HepG2 (cell line): ENCODE data around the gene MLLT10. TPM values are rescaled to one million over a fixed set of nuclear protein-coding genes. Genes with fewer than 3 reads are reported as not detected.

ENCODE experiments used
- AGO2 ChIP-seq: fragments of 200-400 bp; formaldehyde crosslinking; optimal IDR thresholded peaks from 2 replicates; pipeline ENCODE3; 2017; ENCODE audit warnings: mild to moderate bottlenecking, low read depth, low read length, moderate library complexity
- EP300 ChIP-seq, 3 experiments: sonication (generic) in 1 of 3; formaldehyde crosslinking in 1 of 3; IDR thresholded peaks; 2 replicates each; pipeline versions ENCODE4 v1.5.1 to v1.6.1; 2011 to 2020; ENCODE audit warnings: low read depth in 2 of 3, low read length in 2 of 3, borderline replicate concordance in 1 of 3, improper control_type of control experiment in 1 of 3, mild to moderate bottlenecking in 1 of 3, missing genetic modification reagents in 1 of 3, moderate library complexity in 1 of 3
- FOXC1 ChIP-seq: sonication (generic); formaldehyde crosslinking; IDR thresholded peaks from 2 replicates; pipeline ENCODE4 v1.8.0; 2022; ENCODE audit warnings: mild to moderate bottlenecking, missing genetic modification reagents, borderline replicate concordance
- GTF2F1 ChIP-seq: fragments of 150-350 bp; IDR thresholded peaks from 2 replicates; pipeline ENCODE4 v1.6.1; 2014; ENCODE audit warnings: low read length
- MIER3 ChIP-seq: IDR thresholded peaks from 2 replicates; pipeline ENCODE4 v1.6.1; 2016; ENCODE audit warnings: missing compliant biosample characterization, borderline replicate concordance
- MYNN ChIP-seq: sonication (generic); formaldehyde crosslinking; IDR thresholded peaks from 2 replicates; pipeline ENCODE4 v1.4.0; 2020; ENCODE audit warnings: mild to moderate bottlenecking, low read depth, missing genetic modification reagents
- ZFY ChIP-seq: sonication (generic); formaldehyde crosslinking; IDR thresholded peaks from 2 replicates; pipeline ENCODE4 v1.4.0; 2020; ENCODE audit warnings: missing genetic modification reagents
- ZNF749 ChIP-seq: sonication (generic); formaldehyde crosslinking; IDR thresholded peaks from 2 replicates; pipeline ENCODE4 v1.8.0; 2022; ENCODE audit warnings: mild to moderate bottlenecking, missing genetic modification reagents, moderate library complexity, borderline replicate concordance
- polyA plus RNA-seq, 8 experiments: library from polyadenylated mRNA; depleted of rRNA in 3 of 8; stranded (reverse) in 7 of 8; unstranded in 1 of 8; fragments of >200 nt; fragmentation: Illumina TruSeq in 4 of 8; extraction: Trizol in 4 of 8; gene quantifications; 2 replicates each; pipeline versions ENCODE4 v1.2.1 to v1.2.3, GENCODE V29; 2011 to 2016; ENCODE audit warnings: low read depth in 4 of 8, missing spikeins in 1 of 8, mixed read lengths in 1 of 8; ENCODE audit not compliant: insufficient read depth in 1 of 8
- total RNA-seq, 5 experiments: library from RNA; depleted of rRNA; stranded (reverse); fragments of >200 nt; fragmentation: Illumina TruSeq; extraction: Trizol; gene quantifications; 2 replicates each; pipeline ENCODE4 v1.2.3, GENCODE V29; 2016; ENCODE audit warnings: low read depth in 1 of 5
- TF ChIP-seq, protein P1 (sequence below), 2 experiments: sonication (generic) in 1 of 2; formaldehyde crosslinking in 1 of 2; IDR thresholded peaks; 2 replicates each; pipeline versions ENCODE4 v1.6.1 to v1.9.0; 2014 to 2022; ENCODE audit warnings: antibody characterized with exemption in 1 of 2, borderline replicate concordance in 1 of 2, inconsistent platforms in 1 of 2, low read depth in 1 of 2, missing genetic modification reagents in 1 of 2
- TF ChIP-seq, protein P2 (sequence below): sonication (generic); formaldehyde crosslinking; IDR thresholded peaks from 2 replicates; pipeline ENCODE4 v1.5.1; 2020; ENCODE audit warnings: missing genetic modification reagents, mild to moderate bottlenecking, borderline replicate concordance
- TF ChIP-seq, protein P3 (sequence below): sonication (generic); formaldehyde crosslinking; IDR thresholded peaks from 2 replicates; pipeline ENCODE4 v1.4.0; 2020; ENCODE audit warnings: missing genetic modification reagents
- TF ChIP-seq, protein P4 (sequence below): sonication (generic); formaldehyde crosslinking; IDR thresholded peaks from 2 replicates; pipeline ENCODE4 v1.5.0; 2020; ENCODE audit warnings: mild to moderate bottlenecking, missing genetic modification reagents, borderline replicate concordance
- TF ChIP-seq, protein P5 (sequence below): sonication (generic); formaldehyde crosslinking; IDR thresholded peaks from 2 replicates; pipeline ENCODE4 v1.5.0; 2020; ENCODE audit warnings: missing genetic modification reagents

Gene MLLT10
- total and polyA plus RNA-seq, 2 of the 13 experiments (the other 11 are each of a cell fraction or from before 2014, with no cell fraction given): 51.3 to 84.1 TPM

DNA sequence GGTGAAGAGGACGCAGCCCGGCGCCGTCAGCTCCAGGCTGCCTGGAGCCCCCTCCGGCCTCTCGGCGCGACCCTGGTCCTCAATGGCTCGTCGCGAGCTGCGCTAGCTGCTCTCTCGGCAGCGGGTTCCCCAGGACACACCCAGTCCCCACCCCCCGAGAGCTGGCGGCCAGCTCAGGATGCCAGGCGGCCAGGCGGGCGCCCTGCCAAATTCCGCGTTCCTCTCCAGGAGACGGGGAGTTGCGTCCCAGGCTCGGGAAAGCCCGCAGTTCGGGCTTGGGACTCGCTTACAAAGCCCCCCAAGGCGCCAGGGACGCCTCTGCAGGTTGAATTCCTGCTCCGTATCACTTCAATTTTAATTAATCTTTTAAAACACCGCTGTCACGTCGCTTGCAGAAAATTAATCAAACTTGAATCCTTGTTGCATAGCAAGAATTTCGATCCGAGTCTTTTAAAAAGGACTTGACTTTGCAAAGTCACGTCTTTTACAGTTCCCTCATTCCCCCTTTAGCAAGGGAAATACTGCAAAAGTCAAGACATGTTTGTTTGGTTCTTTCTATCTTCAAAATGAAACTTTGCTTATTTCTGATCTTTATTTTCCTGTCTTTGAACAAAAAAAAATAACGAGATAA lies 36.7 kb upstream of the MLLT10 start (continued):
- TF ChIP-seq ZFY: no peak; the same call in 1 of the 2 replicates
- TF ChIP-seq MYNN (CRISPR knock-in tag): no peak
- TF ChIP-seq EP300 (IDR thresholded peaks at IDR 0.05; ENCODE audit: low read depth in 2 of 2, low read length in 2 of 2): peak in 1 of 2 experiments; percentile 24; a peak in 1 of 4 replicates
- TF ChIP-seq EP300 (CRISPR knock-in tag; IDR thresholded peaks at IDR 0.05; ENCODE audit: borderline replicate concordance): no peak
- TF ChIP-seq GTF2F1: no peak
- TF ChIP-seq, protein P1, sequence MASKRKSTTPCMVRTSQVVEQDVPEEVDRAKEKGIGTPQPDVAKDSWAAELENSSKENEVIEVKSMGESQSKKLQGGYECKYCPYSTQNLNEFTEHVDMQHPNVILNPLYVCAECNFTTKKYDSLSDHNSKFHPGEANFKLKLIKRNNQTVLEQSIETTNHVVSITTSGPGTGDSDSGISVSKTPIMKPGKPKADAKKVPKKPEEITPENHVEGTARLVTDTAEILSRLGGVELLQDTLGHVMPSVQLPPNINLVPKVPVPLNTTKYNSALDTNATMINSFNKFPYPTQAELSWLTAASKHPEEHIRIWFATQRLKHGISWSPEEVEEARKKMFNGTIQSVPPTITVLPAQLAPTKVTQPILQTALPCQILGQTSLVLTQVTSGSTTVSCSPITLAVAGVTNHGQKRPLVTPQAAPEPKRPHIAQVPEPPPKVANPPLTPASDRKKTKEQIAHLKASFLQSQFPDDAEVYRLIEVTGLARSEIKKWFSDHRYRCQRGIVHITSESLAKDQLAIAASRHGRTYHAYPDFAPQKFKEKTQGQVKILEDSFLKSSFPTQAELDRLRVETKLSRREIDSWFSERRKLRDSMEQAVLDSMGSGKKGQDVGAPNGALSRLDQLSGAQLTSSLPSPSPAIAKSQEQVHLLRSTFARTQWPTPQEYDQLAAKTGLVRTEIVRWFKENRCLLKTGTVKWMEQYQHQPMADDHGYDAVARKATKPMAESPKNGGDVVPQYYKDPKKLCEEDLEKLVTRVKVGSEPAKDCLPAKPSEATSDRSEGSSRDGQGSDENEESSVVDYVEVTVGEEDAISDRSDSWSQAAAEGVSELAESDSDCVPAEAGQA (IDR thresholded peaks at IDR 0.05; ENCODE audit: low read depth): 0 out of 2 replicates have a peak, but pooled peaks have one; percentile 48
- TF ChIP-seq, protein P1 (CRISPR knock-in tag; IDR thresholded peaks at IDR 0.05; ENCODE audit: borderline replicate concordance): no peak
- TF ChIP-seq AGO2: no peak
- TF ChIP-seq ZNF749: no peak
- TF ChIP-seq MIER3 (CRISPR knock-in tag): no peak
- TF ChIP-seq, protein P2, sequence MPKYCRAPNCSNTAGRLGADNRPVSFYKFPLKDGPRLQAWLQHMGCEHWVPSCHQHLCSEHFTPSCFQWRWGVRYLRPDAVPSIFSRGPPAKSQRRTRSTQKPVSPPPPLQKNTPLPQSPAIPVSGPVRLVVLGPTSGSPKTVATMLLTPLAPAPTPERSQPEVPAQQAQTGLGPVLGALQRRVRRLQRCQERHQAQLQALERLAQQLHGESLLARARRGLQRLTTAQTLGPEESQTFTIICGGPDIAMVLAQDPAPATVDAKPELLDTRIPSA (CRISPR knock-in tag): no peak
- TF ChIP-seq, protein P3, sequence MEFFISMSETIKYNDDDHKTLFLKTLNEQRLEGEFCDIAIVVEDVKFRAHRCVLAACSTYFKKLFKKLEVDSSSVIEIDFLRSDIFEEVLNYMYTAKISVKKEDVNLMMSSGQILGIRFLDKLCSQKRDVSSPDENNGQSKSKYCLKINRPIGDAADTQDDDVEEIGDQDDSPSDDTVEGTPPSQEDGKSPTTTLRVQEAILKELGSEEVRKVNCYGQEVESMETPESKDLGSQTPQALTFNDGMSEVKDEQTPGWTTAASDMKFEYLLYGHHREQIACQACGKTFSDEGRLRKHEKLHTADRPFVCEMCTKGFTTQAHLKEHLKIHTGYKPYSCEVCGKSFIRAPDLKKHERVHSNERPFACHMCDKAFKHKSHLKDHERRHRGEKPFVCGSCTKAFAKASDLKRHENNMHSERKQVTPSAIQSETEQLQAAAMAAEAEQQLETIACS (CRISPR knock-in tag): peak; percentile 9; the same call in 1 of the 2 replicates
- TF ChIP-seq, protein P4, sequence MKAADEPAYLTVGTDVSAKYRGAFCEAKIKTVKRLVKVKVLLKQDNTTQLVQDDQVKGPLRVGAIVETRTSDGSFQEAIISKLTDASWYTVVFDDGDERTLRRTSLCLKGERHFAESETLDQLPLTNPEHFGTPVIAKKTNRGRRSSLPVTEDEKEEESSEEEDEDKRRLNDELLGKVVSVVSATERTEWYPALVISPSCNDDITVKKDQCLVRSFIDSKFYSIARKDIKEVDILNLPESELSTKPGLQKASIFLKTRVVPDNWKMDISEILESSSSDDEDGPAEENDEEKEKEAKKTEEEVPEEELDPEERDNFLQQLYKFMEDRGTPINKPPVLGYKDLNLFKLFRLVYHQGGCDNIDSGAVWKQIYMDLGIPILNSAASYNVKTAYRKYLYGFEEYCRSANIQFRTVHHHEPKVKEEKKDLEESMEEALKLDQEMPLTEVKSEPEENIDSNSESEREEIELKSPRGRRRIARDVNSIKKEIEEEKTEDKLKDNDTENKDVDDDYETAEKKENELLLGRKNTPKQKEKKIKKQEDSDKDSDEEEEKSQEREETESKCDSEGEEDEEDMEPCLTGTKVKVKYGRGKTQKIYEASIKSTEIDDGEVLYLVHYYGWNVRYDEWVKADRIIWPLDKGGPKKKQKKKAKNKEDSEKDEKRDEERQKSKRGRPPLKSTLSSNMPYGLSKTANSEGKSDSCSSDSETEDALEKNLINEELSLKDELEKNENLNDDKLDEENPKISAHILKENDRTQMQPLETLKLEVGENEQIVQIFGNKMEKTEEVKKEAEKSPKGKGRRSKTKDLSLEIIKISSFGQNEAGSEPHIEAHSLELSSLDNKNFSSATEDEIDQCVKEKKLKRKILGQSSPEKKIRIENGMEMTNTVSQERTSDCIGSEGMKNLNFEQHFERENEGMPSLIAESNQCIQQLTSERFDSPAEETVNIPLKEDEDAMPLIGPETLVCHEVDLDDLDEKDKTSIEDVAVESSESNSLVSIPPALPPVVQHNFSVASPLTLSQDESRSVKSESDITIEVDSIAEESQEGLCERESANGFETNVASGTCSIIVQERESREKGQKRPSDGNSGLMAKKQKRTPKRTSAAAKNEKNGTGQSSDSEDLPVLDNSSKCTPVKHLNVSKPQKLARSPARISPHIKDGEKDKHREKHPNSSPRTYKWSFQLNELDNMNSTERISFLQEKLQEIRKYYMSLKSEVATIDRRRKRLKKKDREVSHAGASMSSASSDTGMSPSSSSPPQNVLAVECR: peak; percentile 83; the same call in 1 of the 2 replicates
- peak; percentile 75; the same call in 1 of the 2 replicates for TF ChIP-seq FOXC1 (CRISPR knock-in tag)
- TF ChIP-seq, protein P5, sequence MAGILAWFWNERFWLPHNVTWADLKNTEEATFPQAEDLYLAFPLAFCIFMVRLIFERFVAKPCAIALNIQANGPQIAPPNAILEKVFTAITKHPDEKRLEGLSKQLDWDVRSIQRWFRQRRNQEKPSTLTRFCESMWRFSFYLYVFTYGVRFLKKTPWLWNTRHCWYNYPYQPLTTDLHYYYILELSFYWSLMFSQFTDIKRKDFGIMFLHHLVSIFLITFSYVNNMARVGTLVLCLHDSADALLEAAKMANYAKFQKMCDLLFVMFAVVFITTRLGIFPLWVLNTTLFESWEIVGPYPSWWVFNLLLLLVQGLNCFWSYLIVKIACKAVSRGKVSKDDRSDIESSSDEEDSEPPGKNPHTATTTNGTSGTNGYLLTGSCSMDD (CRISPR knock-in tag): no peak
